HEK293 (cell line): Measurements from ENCODE around the gene DENR.

Experiments
- CTCF ChIA-PET: fragments of 350-600 bp; formaldehyde crosslinking; extraction: SDS; loops from one replicate; lab custom pipeline; 2021; ENCODE audit warnings: antibody characterized with exemption; lab: Yijun Ruan, JAX
- POLR2A ChIA-PET: fragments of 300-600 bp; formaldehyde crosslinking; extraction: SDS; loops from one replicate; lab custom pipeline; 2020; ENCODE audit warnings: antibody characterized with exemption, inconsistent platforms; lab: Yijun Ruan, JAX
- H3K27ac ChIP-seq: fragments of 200-500 bp; sonication (Bioruptor generic); 2 replicates; pipeline ENCODE4 v1.5.1; 2014; ENCODE audit warnings: low read depth, low read length, control low read depth, inconsistent platforms; ENCODE audit errors: extremely low read depth
- H3K36me3 ChIP-seq, 2 experiments: fragments of 200-500 bp in 1 of 2; sonication (Bioruptor generic) in 1 of 2; 1 replicate in 1 of 2; 2 replicates in 1 of 2; pipeline ENCODE4 v1.5.1; 2014 to 2017; ENCODE audit warnings: inconsistent platforms in 2 of 2, low read length in 2 of 2; ENCODE audit not compliant: control insufficient read depth in 2 of 2, insufficient read depth in 1 of 2
- H3K4me1 ChIP-seq: fragments of 200-500 bp; sonication (Bioruptor generic); 2 replicates; pipeline ENCODE4 v1.5.1; 2014; ENCODE audit warnings: mild to moderate bottlenecking, low read length, inconsistent platforms; ENCODE audit not compliant: control insufficient read depth, insufficient read depth
- H3K4me3 ChIP-seq: 2 replicates; pipeline ENCODE4 v1.5.1; 2011; ENCODE audit warnings: low read depth, mild to moderate bottlenecking, control low read depth, low read length, moderate library complexity
- H3K9me3 ChIP-seq: fragments of 200-500 bp; sonication (Bioruptor generic); 2 replicates; pipeline ENCODE4 v1.5.1; 2014; ENCODE audit warnings: low read depth, low read length, inconsistent platforms; ENCODE audit not compliant: control insufficient read depth, insufficient read depth
- GLI2 ChIP-seq: fragments of 450-650 bp; formaldehyde crosslinking; IDR thresholded peaks from 2 replicates; pipeline ENCODE4; 2017; ENCODE audit warnings: missing biosample characterization, missing genetic modification characterization, low read depth, borderline replicate concordance
- HOXA7 ChIP-seq: sonication (generic); formaldehyde crosslinking; IDR thresholded peaks from 2 replicates; pipeline ENCODE4 v1.8.1; 2022; ENCODE audit warnings: missing genetic modification reagents, borderline replicate concordance
- KLF8 ChIP-seq: fragments of 450-650 bp; formaldehyde crosslinking; IDR thresholded peaks from 2 replicates; pipeline ENCODE4 v1.5.1; 2016; ENCODE audit warnings: missing biosample characterization, missing genetic modification characterization
- KLF9 ChIP-seq: fragments of 450-650 bp; formaldehyde crosslinking; IDR thresholded peaks from 2 replicates; pipeline ENCODE4 v1.5.1; 2016; ENCODE audit warnings: missing biosample characterization, missing genetic modification characterization, low read depth
- PRDM1 ChIP-seq: fragments of 450-650 bp; formaldehyde crosslinking; IDR thresholded peaks from 2 replicates; pipeline ENCODE4; 2016; ENCODE audit warnings: missing biosample characterization, missing genetic modification characterization
- REPIN1 ChIP-seq: fragments of 450-650 bp; formaldehyde crosslinking; IDR thresholded peaks from 2 replicates; pipeline ENCODE4 v1.5.1; 2017; ENCODE audit warnings: missing biosample characterization, missing genetic modification characterization, low read depth
- SALL2 ChIP-seq: fragments of 450-650 bp; formaldehyde crosslinking; IDR thresholded peaks from 2 replicates; pipeline ENCODE4 v1.5.0; 2017; ENCODE audit warnings: missing biosample characterization, mild to moderate bottlenecking, missing genetic modification characterization, borderline replicate concordance
- SCRT1 ChIP-seq: fragments of 450-650 bp; formaldehyde crosslinking; IDR thresholded peaks from 2 replicates; pipeline ENCODE4 v1.5.1; 2016; ENCODE audit warnings: missing biosample characterization, missing genetic modification characterization, borderline replicate concordance
- YY2 ChIP-seq: fragments of 450-650 bp; formaldehyde crosslinking; IDR thresholded peaks from 2 replicates; pipeline ENCODE4 v1.5.1; 2016; ENCODE audit warnings: missing biosample characterization, missing genetic modification characterization
- ZBTB11 ChIP-seq: fragments of 450-650 bp; formaldehyde crosslinking; conservative IDR thresholded peaks from 2 replicates; pipeline ENCODE4 v1.5.1; 2016; ENCODE audit warnings: low read depth, missing biosample characterization, missing genetic modification characterization
- ZBTB17 ChIP-seq: fragments of 450-650 bp; formaldehyde crosslinking; IDR thresholded peaks from 2 replicates; pipeline ENCODE4 v1.5.1; 2016; ENCODE audit warnings: missing biosample characterization, missing genetic modification characterization
- ZBTB20 ChIP-seq: fragments of 450-650 bp; formaldehyde crosslinking; IDR thresholded peaks from 2 replicates; pipeline ENCODE4 v1.5.1; 2016; ENCODE audit warnings: missing biosample characterization, missing genetic modification characterization
- ZFP69B ChIP-seq: fragments of 450-650 bp; formaldehyde crosslinking; IDR thresholded peaks from 2 replicates; pipeline ENCODE4 v1.5.1; 2016; ENCODE audit warnings: missing biosample characterization, missing genetic modification characterization
- ZNF155 ChIP-seq: fragments of 450-650 bp; formaldehyde crosslinking; IDR thresholded peaks from 2 replicates; pipeline ENCODE4 v1.5.1; 2016; ENCODE audit warnings: missing biosample characterization, missing genetic modification characterization
- ZNF324 ChIP-seq: fragments of 450-650 bp; formaldehyde crosslinking; IDR thresholded peaks from 2 replicates; pipeline ENCODE4 v1.5.1; 2016; ENCODE audit warnings: missing biosample characterization, missing genetic modification characterization
- ZNF335 ChIP-seq: fragments of 450-650 bp; formaldehyde crosslinking; conservative IDR thresholded peaks from 2 replicates; pipeline ENCODE4 v1.5.1; 2016; ENCODE audit warnings: missing biosample characterization, missing genetic modification characterization
- ZNF416 ChIP-seq: fragments of 450-650 bp; formaldehyde crosslinking; IDR thresholded peaks from 2 replicates; pipeline ENCODE4 v1.5.1; 2016; ENCODE audit warnings: missing biosample characterization, missing genetic modification characterization
- ZNF488 ChIP-seq: fragments of 450-650 bp; formaldehyde crosslinking; IDR thresholded peaks from 2 replicates; pipeline ENCODE4 v1.5.1; 2016; ENCODE audit warnings: missing biosample characterization, missing genetic modification characterization
- ZNF529 ChIP-seq: fragments of 450-650 bp; formaldehyde crosslinking; IDR thresholded peaks from 2 replicates; pipeline ENCODE4 v1.5.1; 2017; ENCODE audit warnings: missing genetic modification characterization, missing biosample characterization; ENCODE audit not compliant: insufficient replicate concordance
- ZNF707 ChIP-seq: fragments of 450-650 bp; formaldehyde crosslinking; IDR thresholded peaks from 2 replicates; pipeline ENCODE4 v1.5.1; 2016; ENCODE audit warnings: missing biosample characterization, missing genetic modification characterization
- ZNF776 ChIP-seq: fragments of 450-650 bp; formaldehyde crosslinking; IDR thresholded peaks from 2 replicates; pipeline ENCODE4 v1.5.0; 2017; ENCODE audit warnings: missing biosample characterization, missing genetic modification characterization, borderline replicate concordance
- ZSCAN16 ChIP-seq: fragments of 450-650 bp; formaldehyde crosslinking; IDR thresholded peaks from 2 replicates; pipeline ENCODE4 v1.5.1; 2016; ENCODE audit warnings: missing biosample characterization, missing genetic modification characterization
- ZSCAN4 ChIP-seq: fragments of 450-650 bp; formaldehyde crosslinking; IDR thresholded peaks from 2 replicates; pipeline ENCODE4 v1.5.1; 2017; ENCODE audit warnings: missing biosample characterization, missing genetic modification characterization

The DENR gene

GRCh38 chr12:122753319-122753650, 661 bp downstream of the DENR start:
- POLR2A ChIA-PET, result interaction anchor here (1.3 to 1.6 kb wide), 3 partner anchors 252 to 479 kb away, joined by 3 to 4 read pairs (median 4); partner anchors contain the start of genes MPHOSPH9, MTRFR and ZCCHC8
- Histone ChIP-seq H3K36me3 (peaks cover 35 to 50% of the 10 kb centered on the region in 2 experiments), H3K4me3 (peak overlapping the region; percentile 86), H3K9me3 (no peaks in the 10 kb centered on the region), H3K27ac (peak overlapping the region; percentile 79), H3K4me1 (peaks cover 4% of the 10 kb centered on the region; the same call in 1 of the 2 replicates)
- CTCF ChIA-PET, result interaction anchor here (0.7 to 1.6 kb wide), 11 partner anchors 12 to 681 kb away, joined by 3 to 7 read pairs (median 4); no protein-coding TSS in a partner anchor
- TF ChIP-seq ZNF335 (peak; percentile 11; the same call in 1 of the 2 replicates), KLF8 (no peak), SCRT1 (tag by site-specific recombination) (peak; percentile 76), ZNF488 (tag by site-specific recombination) (no peak), ZNF324 (tag by site-specific recombination) (peak; percentile 0; the same call in 1 of the 2 replicates), KLF9 (tag by site-specific recombination) (no peak), ZBTB17 (tag by site-specific recombination) (peak; percentile 21; the same call in 1 of the 2 replicates), ZBTB11 (tag by site-specific recombination) (no peak)

GRCh38 chr12:122754790-122755189, 2.2 kb downstream of the DENR start:
- 0 out of 2 replicates have a peak, but pooled peaks have one; percentile 7 for TF ChIP-seq PRDM1 (tag by site-specific recombination)
- TF ChIP-seq ZFP69B (tag by site-specific recombination), result no peak
- Histone ChIP-seq H3K4me1 (peaks cover 4% of the 10 kb centered on the region; the same call in 1 of the 2 replicates), H3K27ac (no peak overlapping the region), H3K9me3 (no peaks in the 10 kb centered on the region), H3K4me3 (no peak overlapping the region), H3K36me3 (peaks cover 49 to 64% of the 10 kb centered on the region in 2 experiments)
- ChIA-PET CTCF (no interaction called here), POLR2A (no interaction called here)

- POLR2A ChIA-PET, result no interaction called here
- peaks cover 4% of the 10 kb centered on the region; the same call in 1 of the 2 replicates for H3K4me1 ChIP-seq
- no peak overlapping the region for H3K4me3 ChIP-seq
- no peaks in the 10 kb centered on the region for H3K9me3 ChIP-seq
- TF ChIP-seq ZSCAN16 (tag by site-specific recombination), result no peak
- TF ChIP-seq, all 188 proteins: peak for 0
- Histone ChIP-seq H3K36me3 (peaks cover 72 to 89% of the 10 kb centered on the region in 2 experiments), H3K27ac (no peak overlapping the region)
- CTCF ChIA-PET, result interaction anchor here (0.9 to 1.5 kb wide), 2 partner anchors 120 to 194 kb away, joined by 3 to 5 read pairs; no protein-coding TSS in a partner anchor
Observed at GRCh38 chr12:122757568-122757967, 4.9 kb downstream of the DENR start.

GRCh38 chr12:122785503-122785902, 32.9 kb downstream of the DENR start:
- ChIA-PET CTCF (interaction anchor here (2.2 kb wide), 1 partner anchor 9 kb away, joined by 15 read pairs; no protein-coding TSS in a partner anchor), POLR2A (no interaction called here)
- no peaks in the 10 kb centered on the region for H3K9me3 ChIP-seq
- no peak overlapping the region for H3K4me3 ChIP-seq
- no peaks in the 10 kb centered on the region for H3K4me1 ChIP-seq
- H3K36me3 ChIP-seq, result no peaks in the 10 kb centered on the region
- no peak overlapping the region for H3K27ac ChIP-seq
- TF ChIP-seq ZNF529 (tag by site-specific recombination) (no peak), ZNF155 (tag by site-specific recombination) (no peak), ZNF416 (no peak), YY2 (tag by site-specific recombination) (no peak), GLI2 (tag by site-specific recombination) (no peak), REPIN1 (tag by site-specific recombination) (no peak), ZBTB20 (no peak), SCRT1 (tag by site-specific recombination) (no peak), SALL2 (tag by site-specific recombination) (no peak), KLF8 (no peak), ZNF776 (no peak), ZNF707 (tag by site-specific recombination) (no peak), HOXA7 (CRISPR knock-in tag) (no peak), ZSCAN4 (tag by site-specific recombination) (no peak), PRDM1 (tag by site-specific recombination) (no peak)
